A172 (cell line): ENCODE measurements around the gene VPS51. TPM values are rescaled to one million over a fixed set of nuclear protein-coding genes. Genes with fewer than 3 reads are reported as not detected.
A peak's percentile ranks its signal among the peaks of the same experiment; 100 is the strongest.

ENCODE experiments used
- DNase-seq: peaks from one replicate; pipeline ENCODE4 v3.0.0-alpha.2; 2015; ENCODE audit warnings: low spot score
- total RNA-seq: library from RNA; depleted of rRNA; stranded (reverse); fragments of >200 nt; shearing (Covaris generic); gene quantifications from 2 replicates; pipeline ENCODE4 v1.2.3, GENCODE V29; 2014

The VPS51 gene
- total RNA-seq, 1 experiment from 2014 or later = 51.1 TPM

DNA sequence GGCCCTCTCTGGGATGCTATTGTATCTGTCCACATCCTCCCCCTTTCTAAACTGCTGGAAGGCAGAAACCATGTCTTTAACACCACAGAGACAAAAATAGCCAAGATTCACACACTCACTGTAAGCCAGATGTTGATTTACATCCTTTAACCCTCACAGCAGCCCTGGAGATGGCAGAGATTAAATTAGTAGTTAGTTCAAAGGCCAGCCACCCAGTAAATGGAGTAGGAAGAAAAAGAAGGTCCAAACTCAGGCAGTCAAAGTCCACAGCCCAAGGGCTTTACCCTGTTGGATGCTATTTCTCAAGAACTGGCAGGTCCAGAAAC, 23.6 kb downstream of the VPS51 start:
- no peak for DNase-seq

DNA sequence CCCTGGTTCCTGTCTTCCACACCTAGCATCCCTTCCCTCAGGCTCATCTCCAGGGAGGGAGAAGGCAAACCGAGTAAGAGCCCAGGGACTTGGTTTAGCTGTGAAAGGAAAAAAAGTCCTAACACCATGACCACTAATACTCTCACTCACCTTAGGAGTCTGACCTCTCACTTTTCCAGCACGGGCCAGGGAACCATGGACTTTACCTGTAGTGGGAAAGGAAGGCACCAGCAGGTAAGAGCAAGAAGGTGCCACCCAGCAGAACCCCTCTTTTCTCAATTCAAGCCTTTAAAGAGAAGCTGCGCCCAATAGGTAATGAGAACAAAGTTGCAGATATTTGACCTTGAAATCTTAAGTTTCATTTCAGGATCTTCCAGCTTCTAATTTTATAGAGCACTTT, 24.8 kb downstream of the VPS51 start:
- no peak for DNase-seq

DNA sequence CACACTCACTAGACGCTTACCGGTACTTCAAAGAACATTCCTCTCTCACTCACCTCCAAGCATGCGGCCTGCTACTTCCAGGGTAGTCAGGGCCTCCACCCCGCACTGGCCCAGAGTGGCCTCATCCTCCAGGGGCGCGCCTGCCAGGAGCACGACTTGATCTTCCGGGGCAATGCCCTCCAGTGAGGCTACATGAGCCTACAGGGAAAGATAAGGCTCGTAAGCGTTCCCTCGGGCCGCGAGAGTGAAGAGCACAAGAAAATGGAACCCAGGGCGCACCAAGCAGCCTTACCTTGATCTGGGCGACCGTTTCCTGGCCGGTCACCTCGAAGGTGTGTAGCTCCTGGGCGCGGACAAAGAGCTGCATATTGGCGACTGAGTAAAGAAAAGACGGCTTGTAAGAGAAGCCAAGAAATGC, 25.4 kb downstream of the VPS51 start:
- DNase-seq = no peak

DNA sequence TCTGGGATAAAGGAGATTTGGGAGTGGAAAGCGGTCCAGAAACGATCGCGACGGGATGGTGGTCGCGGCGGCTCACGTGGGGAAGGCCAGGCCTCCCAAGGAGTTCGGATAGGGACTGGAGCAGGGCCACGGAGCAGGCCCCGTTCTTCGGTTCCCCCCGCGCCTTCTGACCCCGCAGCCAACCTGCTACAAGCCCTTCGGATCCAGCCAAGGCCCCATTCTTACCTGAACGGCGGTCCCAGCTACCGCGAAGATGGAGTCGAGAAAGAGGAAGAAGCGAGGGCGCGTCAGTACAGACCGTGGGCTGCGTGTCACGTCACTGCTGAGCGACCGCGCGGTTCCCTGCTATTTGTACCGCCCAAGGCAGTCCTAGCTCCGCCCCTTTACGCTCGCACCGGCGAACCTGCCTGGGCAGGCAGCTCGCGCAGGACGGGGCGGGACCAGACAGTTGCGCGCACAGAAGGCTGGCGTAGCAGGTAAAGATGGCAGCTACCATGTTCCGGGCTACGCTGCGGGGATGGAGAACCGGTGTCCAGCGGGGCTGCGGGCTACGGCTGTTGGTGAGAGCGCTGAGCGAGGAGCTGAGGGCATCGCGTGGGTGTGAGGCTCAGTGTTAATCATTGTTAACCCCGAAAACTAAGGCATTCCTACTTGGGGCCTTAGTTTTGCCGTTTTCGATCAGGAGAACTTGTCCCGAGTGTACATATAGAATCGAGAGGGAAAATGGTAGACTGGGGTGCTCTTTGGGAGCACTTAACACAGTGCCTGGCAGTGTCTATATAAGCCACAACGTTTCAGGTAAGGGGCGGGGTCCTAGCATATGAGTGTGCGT, 26.1 kb downstream of the VPS51 start, which contains the start of the genes FAU and MRPL49:
FAU (minus strand) TSS at position 270 of the 832 bp plus-strand sequence. CDS start 321 bp downstream, outside the sequence.
MRPL49 (plus strand) TSS at position 457 of the 832 bp plus-strand sequence; CDS start at position 483, 26 bp downstream.
- peak; percentile 94 for DNase-seq

DNA sequence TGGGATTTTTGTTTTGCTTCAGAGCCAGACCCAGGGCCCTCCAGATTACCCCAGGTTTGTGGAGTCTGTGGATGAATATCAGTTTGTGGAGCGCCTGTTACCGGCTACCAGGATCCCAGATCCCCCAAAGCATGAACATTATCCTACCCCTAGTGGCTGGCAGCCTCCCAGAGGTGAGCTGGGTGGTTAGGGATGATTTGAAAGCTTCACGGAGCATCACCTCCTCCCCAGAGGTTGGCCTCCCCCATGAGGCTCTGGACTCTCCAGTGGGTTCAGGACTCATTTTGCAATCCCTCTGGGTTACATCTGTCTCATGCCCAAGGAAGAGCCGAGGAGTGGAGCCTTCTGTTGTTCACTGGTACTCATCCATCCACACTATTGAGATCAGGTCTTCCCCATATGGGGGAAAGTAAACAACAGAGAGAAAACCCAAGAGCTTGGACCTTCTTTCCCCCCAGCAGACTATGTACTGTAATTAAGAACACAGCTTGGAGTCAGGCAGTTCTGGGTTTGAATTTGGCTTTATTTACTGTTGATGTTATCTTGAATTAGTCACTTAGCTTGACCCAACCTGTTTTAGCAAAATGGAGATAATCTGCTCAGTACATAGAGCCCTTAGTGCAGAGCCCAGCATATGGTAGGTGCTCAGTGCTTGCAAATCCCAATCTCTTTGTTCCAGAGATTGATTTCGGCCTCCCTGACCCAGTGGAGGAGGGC, 28.6 kb downstream of the VPS51 start:
- DNase-seq = no peak

DNA sequence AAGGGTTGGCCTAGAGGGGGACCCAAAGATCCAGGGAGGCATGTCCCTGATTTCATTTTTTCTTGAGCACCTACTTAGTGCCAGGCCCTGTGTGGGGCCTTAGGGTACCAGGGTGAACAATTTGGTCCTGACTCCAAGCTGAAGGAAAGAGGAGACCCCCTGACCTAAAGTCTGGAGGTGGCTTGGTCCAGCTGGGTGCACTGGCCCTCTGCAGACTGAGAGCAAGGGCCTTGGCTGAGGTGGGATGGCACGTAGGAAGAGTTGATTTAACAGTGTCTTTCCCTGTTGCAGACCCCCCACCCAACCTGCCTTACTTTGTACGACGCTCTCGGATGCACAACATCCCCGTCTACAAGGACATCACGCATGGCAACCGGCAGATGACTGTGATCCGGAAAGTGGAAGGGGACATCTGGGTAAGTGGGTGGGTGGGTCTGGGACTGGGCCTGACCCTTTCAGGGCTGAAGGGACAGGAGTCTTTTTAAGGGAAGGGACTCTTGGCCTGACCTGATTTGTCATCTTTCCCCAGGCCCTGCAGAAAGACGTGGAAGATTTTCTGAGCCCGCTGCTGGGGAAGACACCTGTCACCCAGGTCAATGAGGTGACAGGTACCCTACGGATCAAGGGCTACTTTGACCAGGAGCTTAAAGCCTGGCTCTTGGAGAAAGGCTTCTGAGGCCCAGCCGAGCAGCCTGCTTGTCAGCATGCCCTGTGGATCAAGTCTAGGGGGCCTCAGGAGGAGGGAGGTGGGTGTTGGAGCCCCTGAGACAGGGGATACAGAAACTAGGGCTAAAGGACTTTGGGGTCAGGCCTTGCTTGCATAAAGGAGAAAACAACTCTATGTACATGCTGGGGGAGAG, 29.4 kb downstream of the VPS51 start:
- DNase-seq = no peak

DNA sequence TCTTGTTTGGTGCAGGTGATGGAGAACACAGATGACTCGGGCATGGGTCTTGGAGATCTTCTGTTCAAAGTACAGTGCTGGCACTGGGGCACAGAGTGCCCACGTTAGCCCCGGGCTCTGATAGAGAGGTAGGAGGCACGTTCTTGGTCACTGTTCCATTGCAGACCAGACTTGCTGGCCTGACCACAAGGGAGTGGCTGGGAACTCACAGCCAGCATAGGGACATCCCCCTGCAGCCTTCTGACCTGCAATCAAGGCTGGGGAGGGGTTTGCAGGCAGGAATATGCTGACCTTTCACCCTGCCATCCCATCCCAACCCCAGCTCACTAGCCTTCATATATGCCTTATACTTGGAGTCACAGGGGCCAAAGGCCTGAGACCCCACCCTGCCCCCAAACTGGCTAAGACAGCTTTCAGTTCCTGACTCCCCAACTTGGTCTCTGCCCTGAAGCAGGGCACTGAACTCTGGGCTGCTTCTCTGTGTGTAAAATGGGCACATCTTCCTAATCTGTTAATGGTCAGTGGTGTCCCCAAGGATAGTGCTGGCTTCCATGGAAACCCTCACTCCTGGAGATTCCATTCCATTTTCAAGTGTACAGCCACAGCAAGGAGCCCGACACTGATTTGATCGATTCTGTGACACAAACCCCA, 30.7 kb downstream of the VPS51 start:
- no peak for DNase-seq

DNA sequence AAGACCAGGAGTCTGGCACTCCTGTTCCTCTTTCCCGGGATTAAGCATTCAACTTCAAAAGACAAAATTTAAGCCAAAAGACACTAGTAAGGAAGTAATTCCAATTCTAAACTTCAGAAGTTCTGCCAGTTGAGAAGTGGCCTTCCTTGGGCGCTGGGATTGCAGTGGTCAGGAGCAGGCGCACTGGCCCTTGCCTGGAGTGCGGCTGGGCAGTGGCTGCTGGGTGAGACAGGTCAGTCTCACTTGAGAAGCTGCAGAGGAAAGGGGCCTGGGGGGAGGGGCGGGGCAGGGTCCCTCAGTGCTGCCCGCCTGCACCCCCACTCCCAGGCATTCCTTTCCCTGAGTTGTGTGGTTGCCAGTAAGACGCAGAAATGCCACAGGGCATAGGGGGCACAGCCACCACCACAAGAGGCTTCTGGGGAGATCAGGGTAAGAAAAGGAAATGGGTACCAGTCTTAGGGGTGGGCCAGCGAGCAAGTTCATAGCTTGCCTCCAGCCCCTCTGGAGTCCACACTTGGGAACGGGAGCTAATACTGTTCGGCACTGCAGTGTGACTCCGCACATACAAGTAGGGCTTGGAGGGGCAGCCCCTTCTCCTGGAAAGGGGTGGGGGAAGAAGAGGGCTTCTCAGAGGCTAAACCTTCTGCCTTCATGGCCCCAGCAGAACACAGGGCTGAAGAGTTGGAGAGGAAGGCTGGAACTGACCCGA, 31.6 kb downstream of the VPS51 start:
- DNase-seq = no peak

DNA sequence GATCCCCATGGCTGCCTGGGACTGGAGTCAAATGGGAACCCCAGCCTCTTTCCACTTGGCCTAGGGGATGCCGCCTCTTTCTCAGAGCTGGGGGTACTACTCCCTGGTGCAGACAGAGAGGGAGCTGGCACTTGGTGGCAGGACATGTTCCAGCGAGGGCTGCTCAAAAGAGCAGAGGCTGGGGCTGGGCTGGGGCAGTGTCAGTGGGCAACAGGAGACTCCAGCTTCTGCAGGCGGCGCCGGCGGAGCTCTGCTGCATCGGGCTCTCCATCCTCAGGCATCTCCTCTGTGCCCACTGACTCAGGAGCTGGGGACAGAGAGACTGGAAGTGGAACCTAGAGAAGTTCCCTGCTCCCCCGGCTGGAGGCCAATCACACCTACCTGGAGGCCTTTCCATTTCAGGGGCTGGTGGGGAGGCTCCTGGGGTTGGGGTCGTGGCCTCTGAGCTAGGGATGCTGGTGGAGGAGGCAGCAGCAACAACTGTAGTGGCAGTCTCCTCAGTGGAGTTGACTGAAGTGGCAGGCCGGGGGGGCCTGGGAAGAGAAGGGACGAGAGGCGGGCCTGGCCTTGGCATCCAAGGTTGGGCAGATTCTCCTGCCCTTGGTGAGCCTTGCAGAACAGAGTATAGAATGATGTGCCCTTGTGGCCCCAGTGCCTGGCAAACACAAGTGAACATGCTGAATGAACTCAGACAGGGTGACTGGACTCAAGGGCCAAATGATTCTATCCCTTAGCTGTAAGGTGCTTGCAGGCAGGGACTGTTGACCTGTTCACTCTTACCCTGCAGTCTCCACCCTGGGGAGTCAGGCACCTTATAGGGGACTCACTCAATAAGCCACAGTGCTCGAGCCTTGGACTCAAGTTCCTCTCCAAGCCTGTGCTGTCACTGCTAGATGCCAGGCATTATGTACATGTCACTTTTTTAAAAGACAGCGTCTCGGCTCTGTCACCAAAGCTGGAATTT, 32.5 kb downstream of the VPS51 start:
- no peak for DNase-seq

DNA sequence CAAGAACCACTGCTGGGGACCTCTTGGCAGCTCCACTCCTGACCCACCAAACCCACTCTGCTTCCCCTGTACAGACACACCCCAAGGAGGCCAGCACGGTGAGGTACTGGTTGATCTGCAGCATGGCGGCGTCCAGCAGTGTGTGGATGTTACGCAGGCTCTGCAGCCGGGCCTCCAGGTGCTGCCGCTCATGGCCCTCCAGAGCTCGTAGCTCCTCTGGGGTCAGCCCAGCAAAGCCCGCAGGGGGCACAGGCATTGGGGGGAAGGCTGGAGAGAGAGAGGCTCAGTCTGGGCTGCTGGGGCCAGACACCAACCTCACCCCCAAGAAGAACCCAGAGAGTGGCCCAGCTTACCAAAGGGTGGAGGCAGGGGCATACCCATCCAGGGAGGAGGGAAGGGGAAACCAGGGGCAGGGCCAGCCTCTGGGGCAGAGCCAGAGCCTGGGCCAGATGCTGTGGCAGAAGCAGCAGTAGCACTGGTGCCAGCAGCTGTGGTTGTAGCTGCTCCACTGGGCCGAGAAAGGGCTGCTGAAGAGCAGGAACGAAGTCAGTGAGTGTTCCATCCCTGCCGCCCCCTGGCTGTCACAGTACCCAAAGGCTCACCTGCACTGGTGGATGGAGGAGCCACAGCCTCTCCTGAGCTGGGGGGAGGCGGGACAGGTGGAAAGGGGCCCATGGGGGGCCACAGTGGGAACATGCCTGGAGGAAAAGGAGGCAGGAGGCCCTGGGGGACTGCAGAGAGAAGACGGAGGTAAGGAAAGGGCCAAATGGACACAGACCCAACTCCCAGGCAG, 33.8 kb downstream of the VPS51 start:
- no peak for DNase-seq

DNA sequence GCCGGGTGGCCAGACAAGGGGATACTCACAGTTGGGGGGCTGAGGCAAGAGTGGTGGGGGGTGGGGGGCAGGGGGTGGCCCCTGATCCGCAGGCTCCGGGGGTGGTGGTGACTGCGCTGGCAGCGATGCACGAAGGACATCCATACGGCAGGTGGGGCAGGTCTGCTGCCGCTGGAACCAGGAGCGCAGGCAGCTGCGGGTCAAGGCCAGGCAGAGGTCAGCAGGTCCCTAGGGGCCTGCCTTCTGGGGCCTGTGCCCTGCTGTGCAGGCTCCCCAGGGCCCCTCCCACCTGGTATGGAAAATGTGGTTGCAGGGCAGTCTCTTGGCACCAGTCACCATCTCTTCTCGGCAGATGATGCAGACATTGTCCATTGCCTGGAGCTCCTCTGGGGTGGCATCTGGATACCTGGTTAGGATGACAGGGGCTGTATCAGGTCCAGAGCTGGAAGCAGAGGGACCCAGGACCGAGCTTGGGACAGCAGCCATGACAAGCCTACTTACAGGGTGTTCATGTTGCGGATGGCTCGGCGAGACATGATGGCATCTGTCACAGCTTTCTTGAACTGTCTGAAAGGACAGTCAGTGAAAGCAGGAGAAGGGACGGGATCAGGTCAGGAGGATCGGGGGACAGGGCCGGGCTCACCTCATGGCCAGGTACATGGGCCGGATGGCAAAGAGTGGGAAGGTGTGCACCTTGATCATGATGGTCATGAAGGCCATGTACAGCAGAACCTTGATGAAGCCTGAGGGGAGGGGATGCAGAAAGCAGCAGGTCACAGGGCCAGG, 34.8 kb downstream of the VPS51 start:
- no peak for DNase-seq

DNA sequence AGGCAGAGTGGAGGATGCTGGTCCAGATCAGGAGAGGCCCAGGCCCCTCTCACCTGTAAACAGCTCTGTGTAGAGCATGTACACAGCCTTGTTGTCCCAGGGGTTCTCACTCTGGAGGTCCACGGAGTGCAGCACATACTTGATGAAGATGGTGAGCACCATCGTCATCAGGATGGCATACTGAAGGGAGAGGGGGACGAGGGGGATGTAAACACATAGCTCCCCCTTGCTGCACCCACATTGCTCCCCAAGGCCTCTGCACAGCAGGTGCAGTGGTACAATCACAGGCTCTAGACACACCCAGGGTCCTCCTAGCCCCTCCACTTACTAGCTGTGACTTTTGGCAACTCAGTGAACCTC, 35.4 kb downstream of the VPS51 start:
- no peak for DNase-seq

DNA sequence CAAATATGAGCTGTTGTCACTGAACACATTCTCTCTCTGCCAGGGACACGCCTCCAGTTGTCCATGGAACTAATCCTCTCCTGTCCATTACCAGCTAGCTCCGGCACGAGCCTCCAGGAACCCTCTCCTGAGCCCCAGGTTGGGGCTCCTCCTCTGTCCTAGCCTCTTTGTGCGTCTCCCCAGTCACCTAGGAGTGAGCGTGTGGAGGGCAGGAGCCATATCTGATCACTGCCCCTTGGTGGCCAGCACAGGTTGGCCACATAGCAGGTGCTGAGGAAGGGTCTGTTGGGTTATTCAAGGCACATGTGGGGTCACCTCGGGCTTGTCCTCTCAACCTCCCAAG, 35.9 kb downstream of the VPS51 start:
- DNase-seq = no peak

DNA sequence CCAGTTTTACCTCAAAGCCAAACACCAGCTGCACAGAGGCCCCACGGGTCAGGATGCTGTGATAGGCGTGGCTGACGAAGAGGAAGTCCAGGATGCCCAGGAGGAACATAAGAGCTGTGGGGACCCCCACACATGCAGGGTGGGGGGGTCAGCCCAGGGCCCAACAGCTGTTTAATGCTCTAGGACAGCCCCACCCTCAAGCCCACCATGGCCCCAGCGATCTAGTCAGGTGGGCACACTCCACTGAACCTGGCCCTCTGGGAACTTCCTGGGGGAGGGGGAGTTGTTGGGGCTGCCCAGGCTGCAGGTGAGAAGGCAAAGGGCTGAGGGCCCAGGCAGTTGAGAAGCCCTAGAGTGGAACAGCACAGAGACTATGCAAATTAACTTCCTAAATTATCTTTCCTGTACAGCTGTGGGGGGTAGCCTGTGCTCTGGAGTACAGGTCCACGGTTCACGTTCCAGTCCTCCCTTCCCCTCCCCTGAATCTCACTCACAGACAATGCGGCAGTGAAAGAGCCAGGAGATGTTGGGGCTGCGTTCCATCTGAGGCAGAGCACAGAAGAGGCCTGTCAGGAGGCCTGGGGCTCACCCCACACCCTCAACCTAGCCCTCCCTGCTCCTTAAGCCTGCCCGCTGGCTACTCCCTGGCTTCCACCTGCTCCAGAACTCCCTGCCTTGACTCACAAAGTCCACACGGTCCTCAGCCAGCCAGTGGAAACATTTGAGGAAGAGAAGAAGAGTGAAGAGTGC, 36.4 kb downstream of the VPS51 start:
- DNase-seq = no peak

DNA sequence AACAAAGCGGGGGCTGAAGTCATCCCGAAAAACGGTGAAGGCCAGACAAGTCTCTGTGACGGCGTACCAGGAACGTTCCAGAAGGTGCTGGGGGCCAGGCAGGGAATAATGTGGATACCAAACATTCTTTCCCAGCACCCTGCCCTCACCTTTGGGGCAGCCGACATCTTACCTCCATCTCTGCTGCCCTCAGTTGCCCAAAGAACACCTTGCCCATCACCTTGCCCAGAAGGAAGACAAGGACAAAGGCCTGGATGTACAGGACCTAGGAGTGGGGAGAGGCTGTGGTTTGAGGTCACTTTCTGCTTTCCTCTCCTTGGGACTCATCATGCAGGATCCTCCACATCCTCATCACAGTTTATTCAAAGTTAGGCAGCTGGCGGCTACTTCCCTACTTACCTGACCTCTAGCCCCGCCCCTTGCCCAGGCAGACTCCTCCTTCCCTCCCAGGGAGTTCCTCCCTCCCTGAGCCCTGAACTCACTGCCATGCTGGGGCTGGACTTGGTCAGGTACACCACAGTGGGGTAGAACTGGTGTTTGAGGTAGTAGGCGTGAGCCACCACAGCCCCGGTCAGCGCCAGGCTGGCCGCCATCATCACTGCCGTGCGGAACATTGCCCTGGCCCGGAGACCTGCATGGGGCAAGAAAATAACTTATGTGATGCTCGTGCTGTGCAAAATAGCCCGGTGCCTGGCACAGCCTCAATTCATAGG, 37.1 kb downstream of the VPS51 start:
- no peak for DNase-seq

DNA sequence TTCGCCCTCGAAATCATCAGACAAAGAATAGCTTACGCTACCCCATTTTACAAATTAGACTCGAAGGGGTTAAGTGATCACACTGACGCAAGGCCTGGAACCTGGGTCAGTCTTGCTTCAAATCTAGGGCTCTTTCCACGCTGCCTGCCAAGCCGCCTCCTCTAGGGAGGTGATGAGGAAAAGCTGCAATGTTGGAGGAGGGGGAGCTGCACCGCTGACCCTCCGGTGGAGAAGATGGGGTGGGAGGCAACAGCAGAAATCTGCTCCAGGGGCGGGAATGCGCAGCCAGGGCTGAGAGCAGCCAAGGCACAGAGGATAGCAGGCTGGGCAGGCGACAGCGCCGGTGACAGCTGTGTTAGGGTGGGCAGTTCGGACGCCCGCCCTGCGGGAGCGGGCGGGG, 37.7 kb downstream of the VPS51 start:
- no peak for DNase-seq
